H9 (cell line): ENCODE data around the gene CDHR2. TPM values are rescaled to one million over a fixed set of nuclear protein-coding genes. Genes with fewer than 3 reads are reported as not detected.

Experiments
- DNase-seq: peaks from one replicate; pipeline ENCODE4 v3.0.0-alpha.2; 2017
- H2AFZ ChIP-seq: one replicate; pipeline ENCODE4 v1.6.1; 2013; ENCODE audit warnings: mild to moderate bottlenecking, low read length, control low read depth, moderate library complexity
- H2AK5ac ChIP-seq: 2 replicates; pipeline ENCODE4 v1.6.1; 2013; ENCODE audit warnings: low read length, control low read depth, mixed read lengths; ENCODE audit not compliant: insufficient read length
- H2BK120ac ChIP-seq: one replicate; pipeline ENCODE4 v1.6.1; 2013; ENCODE audit warnings: low read depth, mild to moderate bottlenecking, low read length, control low read depth, inconsistent platforms; ENCODE audit not compliant: poor library complexity, severe bottlenecking
- H2BK12ac ChIP-seq: 2 replicates; pipeline ENCODE4 v1.6.1; 2013; ENCODE audit warnings: low read length, control low read depth, mixed read lengths, low read depth; ENCODE audit not compliant: insufficient read length
- H2BK15ac ChIP-seq: 2 replicates; pipeline ENCODE4 v1.6.1; 2013; ENCODE audit warnings: low read depth, low read length, control low read depth
- H2BK20ac ChIP-seq: one replicate; pipeline ENCODE4 v1.6.1; 2013; ENCODE audit warnings: low read depth, mild to moderate bottlenecking, low read length, control low read depth, inconsistent platforms; ENCODE audit not compliant: poor library complexity, severe bottlenecking
- H2BK5ac ChIP-seq: 2 replicates; pipeline ENCODE4 v1.6.1; 2013; ENCODE audit warnings: low read length, control low read depth, mixed read lengths; ENCODE audit not compliant: insufficient read length
- H3K14ac ChIP-seq: 2 replicates; pipeline ENCODE4 v1.6.1; 2013; ENCODE audit warnings: low read length, control low read depth; ENCODE audit not compliant: insufficient read depth
- H3K18ac ChIP-seq: 2 replicates; pipeline ENCODE4 v1.6.1; 2013; ENCODE audit warnings: low read depth, mild to moderate bottlenecking, mixed read lengths, low read length, control low read depth; ENCODE audit not compliant: insufficient read length
- H3K23ac ChIP-seq: 2 replicates; pipeline ENCODE4 v1.6.1; 2013; ENCODE audit warnings: low read length, control low read depth, mixed read lengths, low read depth; ENCODE audit not compliant: insufficient read length
- H3K23me2 ChIP-seq: 2 replicates; pipeline ENCODE4 v1.6.1; 2013; ENCODE audit warnings: low read depth, mild to moderate bottlenecking, mixed read lengths, low read length, control low read depth; ENCODE audit not compliant: insufficient read length, poor library complexity, severe bottlenecking
- H3K27ac ChIP-seq: 2 replicates; pipeline ENCODE4 v1.5.1; 2013; ENCODE audit warnings: low read length, control low read depth, mixed read lengths, low read depth; ENCODE audit not compliant: insufficient read length
- H3K27me3 ChIP-seq: 2 replicates; pipeline ENCODE4 v1.6.1; 2013; ENCODE audit warnings: low read length, control low read depth, inconsistent platforms; ENCODE audit not compliant: insufficient read depth
- H3K4ac ChIP-seq: 2 replicates; pipeline ENCODE4 v1.6.1; 2013; ENCODE audit warnings: low read depth, mild to moderate bottlenecking, control low read depth, inconsistent platforms, low read length, moderate library complexity
- H3K4me1 ChIP-seq: 2 replicates; pipeline ENCODE4 v1.6.1; 2013; ENCODE audit warnings: low read length, control low read depth, inconsistent platforms; ENCODE audit not compliant: insufficient read depth
- H3K4me2 ChIP-seq: 2 replicates; pipeline ENCODE4 v1.6.1; 2013; ENCODE audit warnings: low read length, control low read depth, mixed read lengths; ENCODE audit not compliant: insufficient read length, insufficient read depth
- H3K56ac ChIP-seq: 2 replicates; pipeline ENCODE4 v1.6.1; 2013; ENCODE audit warnings: low read depth, mild to moderate bottlenecking, mixed read lengths, low read length, control low read depth; ENCODE audit not compliant: insufficient read length
- H3K79me1 ChIP-seq: 2 replicates; pipeline ENCODE4 v1.6.1; 2013; ENCODE audit warnings: low read depth, mild to moderate bottlenecking, moderate library complexity, low read length, control low read depth, inconsistent platforms; ENCODE audit not compliant: insufficient read depth, poor library complexity, severe bottlenecking
- H3K79me2 ChIP-seq: 2 replicates; pipeline ENCODE4 v1.6.1; 2013; ENCODE audit warnings: low read length, control low read depth, inconsistent platforms; ENCODE audit not compliant: insufficient read depth
- H3K9ac ChIP-seq: 2 replicates; pipeline ENCODE4 v1.6.1; 2013; ENCODE audit warnings: low read length, control low read depth, mixed read lengths; ENCODE audit not compliant: insufficient read length; ENCODE audit errors: extremely low read depth
- H3K9me3 ChIP-seq: one replicate; pipeline ENCODE4 v1.6.1; 2013; ENCODE audit warnings: low read depth, low read length, inconsistent platforms; ENCODE audit not compliant: control insufficient read depth
- H3T11ph ChIP-seq: one replicate; pipeline ENCODE4 v1.6.1; 2013; ENCODE audit warnings: mild to moderate bottlenecking, low read length, control low read depth, inconsistent platforms
- H4K20me1 ChIP-seq: one replicate; pipeline ENCODE4 v1.6.1; 2013; ENCODE audit not compliant: control insufficient read depth, insufficient read length, insufficient read depth
- H4K5ac ChIP-seq: 2 replicates; pipeline ENCODE4 v1.6.1; 2013; ENCODE audit warnings: low read depth, mild to moderate bottlenecking, mixed read lengths, low read length, control low read depth; ENCODE audit not compliant: insufficient read length
- H4K8ac ChIP-seq: replicated peaks from 2 replicates; pipeline ENCODE4 v1.6.1; 2013; ENCODE audit warnings: low read length, control low read depth, mixed read lengths, low read depth; ENCODE audit not compliant: insufficient read length
- H4K91ac ChIP-seq: 2 replicates; pipeline ENCODE4 v1.6.1; 2013; ENCODE audit warnings: low read depth, mild to moderate bottlenecking, moderate library complexity, mixed read lengths, low read length, control low read depth; ENCODE audit not compliant: insufficient read length
- H3K27ac Mint-ChIP-seq, 3 experiments: 2 replicates in 2 of 3; 3 replicates in 1 of 3; pipeline ENCODE4 v1.8.0; 2020 to 2021; ENCODE audit warnings: mixed read lengths in 3 of 3, mild to moderate bottlenecking in 1 of 3, moderate library complexity in 1 of 3
- H3K27me3 Mint-ChIP-seq: 2 replicates; pipeline ENCODE4 v1.8.0; 2021; ENCODE audit warnings: low read depth, mild to moderate bottlenecking, moderate library complexity, mixed read lengths
- H3K36me3 Mint-ChIP-seq, 3 experiments: 2 replicates in 2 of 3; 3 replicates in 1 of 3; pipeline ENCODE4 v1.8.0; 2020 to 2021; ENCODE audit warnings: low read depth in 3 of 3, mixed read lengths in 3 of 3; ENCODE audit not compliant: insufficient read depth in 1 of 3
- H3K4me1 Mint-ChIP-seq, 2 experiments: 2 replicates each; pipeline ENCODE4 v1.8.0; 2020; ENCODE audit warnings: mixed read lengths in 2 of 2
- H3K4me3 Mint-ChIP-seq, 2 experiments: 2 replicates in 1 of 2; 3 replicates in 1 of 2; pipeline ENCODE4 v1.8.0; 2020 to 2021; ENCODE audit warnings: mild to moderate bottlenecking in 2 of 2, mixed read lengths in 2 of 2, moderate library complexity in 1 of 2
- H3K9me3 Mint-ChIP-seq, 2 experiments: 2 replicates in 1 of 2; 3 replicates in 1 of 2; pipeline ENCODE4 v1.8.0; 2020; ENCODE audit warnings: mild to moderate bottlenecking in 2 of 2, mixed read lengths in 2 of 2, moderate library complexity in 1 of 2
- CTCF ChIP-seq: fragments of 200-600 bp; sonication (generic); conservative IDR thresholded peaks from 3 replicates; pipeline ENCODE4 v1.8.0; 2021; ENCODE audit warnings: antibody characterized with exemption, mild to moderate bottlenecking
- WGBS: extraction: QIAGEN DNeasy Blood & Tissue Kit; methylation state at CpG from one replicate; pipeline ENCODE4 v1.1.7; 2013; ENCODE audit warnings: missing lambda C conversion rate, low lambda C conversion rate, mixed read lengths; ENCODE audit not compliant: insufficient read length; ENCODE audit errors: extremely low coverage; 5-methylcytosine and 5-hydroxymethylcytosine counted together
- total RNA-seq: library from RNA; stranded (reverse); gene quantifications from 2 replicates; pipeline ENCODE4 v1.2.1, GENCODE V29; 2021

Gene CDHR2
- total RNA-seq, 1 experiment from 2014 or later: 0.90 TPM

GRCh38 chr5:176541338-176542134 is 7.6 kb upstream of the CDHR2 start:
- H3K4me1 Mint-ChIP-seq: peaks cover 47 to 50% of the 10 kb centered on the region in 2 experiments
- WGBS: no CpG with 5 or more reads among the region's 12 CpGs
- peaks cover 3% of the 10 kb centered on the region; the same call in 1 of the 2 replicates for H3K27me3 Mint-ChIP-seq
- no peaks in the 10 kb centered on the region for H3K9me3 Mint-ChIP-seq
- no peak overlapping the region for H3K9ac ChIP-seq
- H2BK120ac ChIP-seq: peak overlapping the region; percentile 79
- H3K36me3 Mint-ChIP-seq: peaks cover 0 to 2% (median 2%) of the 10 kb centered on the region in 3 experiments; a peak in 3 of 7 replicates
- peak overlapping the region; percentile 36; the same call in 1 of the 2 replicates for H3K4ac ChIP-seq
- peak overlapping the region; percentile 10 for H2BK12ac ChIP-seq
- no peak overlapping the region for H2BK20ac ChIP-seq
- H3K4me2 ChIP-seq: peak overlapping the region; percentile 55
- peak overlapping the region; percentile 55; the same call in 1 of the 2 replicates for H3K14ac ChIP-seq
- no peak overlapping the region for H3T11ph ChIP-seq
- no peak overlapping the region for H2BK5ac ChIP-seq
- peaks cover 4% of the 10 kb centered on the region for H4K20me1 ChIP-seq
- peak overlapping the region; percentile 75 to 89 (median 76); a peak in 5 of 7 replicates for H3K27ac Mint-ChIP-seq
- peak; percentile 91 for DNase-seq
- H3K27ac ChIP-seq: no peak overlapping the region
- no peak overlapping the region for H3K23ac ChIP-seq
- peak overlapping the region; percentile 75 to 87 for H3K4me3 Mint-ChIP-seq
- no peaks in the 10 kb centered on the region for H3K79me2 ChIP-seq
- H3K56ac ChIP-seq: no peak overlapping the region
- no peaks in the 10 kb centered on the region for H3K79me1 ChIP-seq
- no peak overlapping the region for H4K8ac ChIP-seq
- no peak overlapping the region for H2AK5ac ChIP-seq
- no peak overlapping the region for H2AFZ ChIP-seq
- peaks cover 15% of the 10 kb centered on the region for H3K23me2 ChIP-seq
- H3K18ac ChIP-seq: peak overlapping the region; percentile 45
- no peak overlapping the region for H4K5ac ChIP-seq
- H3K4me1 ChIP-seq: peaks cover 13% of the 10 kb centered on the region; the same call in 1 of the 2 replicates
- H3K27me3 ChIP-seq: no peaks in the 10 kb centered on the region
- no peak for TF ChIP-seq CTCF
- 0 out of 2 replicates have a peak overlapping the region, but pooled peaks have one; percentile 13 for H2BK15ac ChIP-seq
- H4K91ac ChIP-seq: no peak overlapping the region
- H3K9me3 ChIP-seq: no peaks in the 10 kb centered on the region
